Stromal cell of bone marrow (primary cell): ENCODE measurements around the gene ZNF90.
"Not testable (repeated sequence)": the region's sequence is repeated elsewhere in the genome, so short reads cannot be mapped to it uniquely, and the experiment has no call there.

Source experiments
- DNase-seq: peaks from one replicate; pipeline ENCODE4 v3.0.0-alpha.2; 2012; ENCODE audit warnings: low read depth

The ZNF90 gene

GRCh38 chr19:20103091-20103740 is 25.4 kb downstream of the ZNF90 start:
- no peak for DNase-seq

- DNase-seq, result no peak
These were observed 29.5 kb downstream of the ZNF90 start for GRCh38 chr19:20107301-20107700.

- DNase-seq, result not testable (repeated sequence)
These were observed 40.5 kb downstream of the ZNF90 start for GRCh38 chr19:20118064-20118839.

GRCh38 chr19:20124879-20125278 is 47.1 kb downstream of the ZNF90 start:
- no peak for DNase-seq

GRCh38 chr19:20132933-20133332 is 55.1 kb downstream of the ZNF90 start:
- not testable (repeated sequence) for DNase-seq

- DNase-seq, result not testable (repeated sequence)
These were observed 59.9 kb downstream of the ZNF90 start for GRCh38 chr19:20137714-20138113.

- no peak for DNase-seq
These were observed 73.9 kb downstream of the ZNF90 start for GRCh38 chr19:20151617-20152145.

- DNase-seq, result not testable (repeated sequence)
These were observed 74.7 kb downstream of the ZNF90 start for GRCh38 chr19:20152506-20152905.

- DNase-seq, result no peak
These were observed 75.5 kb downstream of the ZNF90 start for GRCh38 chr19:20153281-20153680.

- no peak for DNase-seq
These were observed 76.8 kb downstream of the ZNF90 start for GRCh38 chr19:20154636-20155035.

GRCh38 chr19:20162821-20163220 is 85.0 kb downstream of the ZNF90 start:
- no peak for DNase-seq

GRCh38 chr19:20164456-20164855 is 86.7 kb downstream of the ZNF90 start:
- no peak for DNase-seq

- DNase-seq, result no peak
These were observed 88.3 kb downstream of the ZNF90 start for GRCh38 chr19:20165971-20166592.

GRCh38 chr19:20167020-20167644 is 89.3 kb downstream of the ZNF90 start, which contains the start of gene ZNF486:
TSS of gene ZNF486 (plus strand) at chr19:20167214. CDS start at chr19:20167331, 117 bp downstream.
- DNase-seq, result peak; percentile 96

- DNase-seq, result peak; percentile 40
These were observed 89.9 kb downstream of the ZNF90 start for GRCh38 chr19:20167651-20168122.
